PC-9 (cell line): ENCODE results near the gene TRAPPC10. TPM values are rescaled to one million over a fixed set of nuclear protein-coding genes. Genes with fewer than 3 reads are reported as not detected.

Experiments
- BruUV-seq: library from RNA; stranded (reverse); fragments of 400-500 nt; replicated peaks from 2 replicates; lab custom pipeline; 2021; lab: Mats Ljungman, UMichigan
- CTCF ChIA-PET: fragments of 300-600 bp; sonication (Branson Sonifier 250); formaldehyde crosslinking; loops from one replicate; lab custom pipeline; 2022; ENCODE audit warnings: antibody characterized with exemption; lab: Charles Lee
- POLR2A ChIA-PET: fragments of 300-600 bp; sonication (Branson Sonifier 250); formaldehyde crosslinking; loops from one replicate; lab custom pipeline; 2022; ENCODE audit warnings: antibody characterized with exemption; ENCODE audit not compliant: unreplicated experiment; lab: Charles Lee
- DNase-seq, 2 experiments: peaks; one replicate each; pipeline versions ENCODE4 v3.0.0 to v3.0.0-alpha.2; 2015 to 2022; ENCODE audit warnings: mixed read lengths in 1 of 2
- H2AFZ ChIP-seq: fragments of 200-600 bp; sonication (generic); 2 replicates; pipeline ENCODE4 v1.8.1; 2017; ENCODE audit warnings: antibody characterized with exemption
- H3F3A ChIP-seq: fragments of 200-600 bp; sonication (generic); 2 replicates; pipeline ENCODE4 v1.8.1; 2017; ENCODE audit warnings: antibody characterized with exemption, mild to moderate bottlenecking, low read depth; ENCODE audit not compliant: insufficient read depth
- H3K27ac ChIP-seq: fragments of 200-600 bp; sonication (generic); 2 replicates; pipeline ENCODE4 v1.6.1; 2016; ENCODE audit warnings: mixed run types
- H3K27me3 ChIP-seq: fragments of 200-600 bp; sonication (generic); 2 replicates; pipeline ENCODE4 v1.6.1; 2016; ENCODE audit warnings: low read depth, mixed run types; ENCODE audit not compliant: insufficient read depth
- H3K36me3 ChIP-seq: fragments of 200-600 bp; sonication (generic); 2 replicates; pipeline ENCODE4 v1.6.1; 2016; ENCODE audit warnings: low read depth, mixed run types
- H3K4me1 ChIP-seq: fragments of 200-600 bp; sonication (generic); replicated peaks from 2 replicates; pipeline ENCODE4 v1.6.1; 2016; ENCODE audit warnings: mixed run types; ENCODE audit not compliant: insufficient read depth
- H3K4me2 ChIP-seq: fragments of 200-600 bp; sonication (generic); 2 replicates; pipeline ENCODE4 v1.6.1; 2017; ENCODE audit warnings: mixed run types
- H3K4me3 ChIP-seq: fragments of 200-600 bp; sonication (generic); 2 replicates; pipeline ENCODE4 v1.6.1; 2016; ENCODE audit warnings: mixed run types
- H3K79me2 ChIP-seq: fragments of 200-600 bp; sonication (generic); 2 replicates; pipeline ENCODE4 v1.6.1; 2017; ENCODE audit warnings: low read depth, mixed run types
- H3K9me2 ChIP-seq: fragments of 200-600 bp; sonication (generic); 2 replicates; pipeline ENCODE4 v1.8.1; 2017; ENCODE audit warnings: mild to moderate bottlenecking; ENCODE audit not compliant: insufficient read depth
- H3K9me3 ChIP-seq: fragments of 200-600 bp; sonication (generic); 2 replicates; pipeline ENCODE4 v1.8.1; 2016; ENCODE audit warnings: low read depth; ENCODE audit not compliant: insufficient read depth
- H4K20me1 ChIP-seq: fragments of 200-600 bp; sonication (generic); 2 replicates; pipeline ENCODE4 v1.8.1; 2017; ENCODE audit not compliant: insufficient read depth
- CTCF ChIP-seq: fragments of 200-600 bp; sonication (generic); conservative IDR thresholded peaks from 2 replicates; pipeline ENCODE4 v1.6.1; 2017; ENCODE audit warnings: mixed run types, antibody characterized with exemption, mild to moderate bottlenecking, moderate library complexity
- EZH2 ChIP-seq: fragments of 200-600 bp; sonication (generic); IDR thresholded peaks from 2 replicates; pipeline ENCODE4 v1.8.0; 2017; ENCODE audit warnings: antibody characterized with exemption, low read depth
- intact Hi-C: fragments of 100-400 bp; cut with micrococcal nuclease; formaldehyde crosslinking; loops from one replicate; pipeline ENCODE4 v1.10.0; 2022; ENCODE audit not compliant: unreplicated experiment
- total RNA-seq: library from RNA; stranded (reverse); gene quantifications from 2 replicates; pipeline ENCODE4 v1.2.3, GENCODE V29; 2021

The TRAPPC10 gene
- total RNA-seq, 1 experiment from 2014 or later = 27.2 TPM

- Histone ChIP-seq H3K79me2 (no peaks in the 10 kb centered on the region), H4K20me1 (no peaks in the 10 kb centered on the region; the same call in 1 of the 2 replicates), H3K9me3 (no peaks in the 10 kb centered on the region), H3K27ac (no peak overlapping the region), H3K27me3 (no peaks in the 10 kb centered on the region), H3K4me3 (no peak overlapping the region), H2AFZ (no peak overlapping the region), H3K9me2 (no peaks in the 10 kb centered on the region), H3F3A (no peaks in the 10 kb centered on the region), H3K4me2 (no peak overlapping the region), H3K4me1 (no peaks in the 10 kb centered on the region), H3K36me3 (no peaks in the 10 kb centered on the region; the same call in 1 of the 2 replicates)
- ChIA-PET CTCF (no interaction called here), POLR2A (interaction anchor here (0.6 kb wide), 1 partner anchor 246 kb away, joined by 3 read pairs; no protein-coding TSS in a partner anchor)
- no TSS peak for BruUV-seq
- DNase-seq = no peak
- TF ChIP-seq CTCF (no peak), EZH2 (no peak)
- intact Hi-C loops = no loop called here
Measured at GRCh38 chr21:44047996-44048560, 36.0 kb downstream of the TRAPPC10 start.

- POLR2A ChIA-PET = no interaction called here
- Histone ChIP-seq H3K4me1 (no peaks in the 10 kb centered on the region), H3K36me3 (no peaks in the 10 kb centered on the region; the same call in 1 of the 2 replicates), H2AFZ (no peak overlapping the region), H3F3A (no peaks in the 10 kb centered on the region), H3K4me2 (no peak overlapping the region), H3K9me2 (no peaks in the 10 kb centered on the region), H3K27ac (no peak overlapping the region), H3K4me3 (no peak overlapping the region), H4K20me1 (peaks cover under 1% of the 10 kb centered on the region; the same call in 1 of the 2 replicates), H3K79me2 (no peaks in the 10 kb centered on the region), H3K9me3 (no peaks in the 10 kb centered on the region), H3K27me3 (no peaks in the 10 kb centered on the region)
- TF ChIP-seq EZH2 = no peak
- TF ChIP-seq CTCF = no peak
- BruUV-seq = no TSS peak
- DNase-seq = no peak
- CTCF ChIA-PET = interaction anchor here (0.6 kb wide), 1 partner anchor 56 kb away, joined by 5 read pairs; no protein-coding TSS in a partner anchor
- intact Hi-C loops = no loop called here
Measured at GRCh38 chr21:44049182-44049581, 37.1 kb downstream of the TRAPPC10 start.

GRCh38 chr21:44049606-44050005, 37.5 kb downstream of the TRAPPC10 start:
- H4K20me1 ChIP-seq = peaks cover 5% of the 10 kb centered on the region; the same call in 1 of the 2 replicates
- H3K36me3 ChIP-seq = no peaks in the 10 kb centered on the region; the same call in 1 of the 2 replicates
- no peaks in the 10 kb centered on the region for H3K9me3 ChIP-seq
- BruUV-seq = no TSS peak
- no peaks in the 10 kb centered on the region for H3K79me2 ChIP-seq
- H3K4me2 ChIP-seq = no peak overlapping the region
- no peak overlapping the region for H3K4me3 ChIP-seq
- DNase-seq = no peak
- ChIA-PET POLR2A (no interaction called here), CTCF (no interaction called here)
- no peak overlapping the region for H3K27ac ChIP-seq
- H3K9me2 ChIP-seq = no peaks in the 10 kb centered on the region
- intact Hi-C loops = no loop called here
- no peaks in the 10 kb centered on the region for H3F3A ChIP-seq
- no peak for TF ChIP-seq EZH2
- no peak for TF ChIP-seq CTCF
- no peaks in the 10 kb centered on the region for H3K27me3 ChIP-seq
- H3K4me1 ChIP-seq = no peaks in the 10 kb centered on the region
- no peak overlapping the region for H2AFZ ChIP-seq
